GM18511 (cell line): ENCODE measurements around the gene APMAP.

Experiments
- ATAC-seq: cut with Tn5 transposase; IDR thresholded peaks from one replicate; pipeline ENCODE4 v1.9.1; 2021; ENCODE audit warnings: mild to moderate bottlenecking, moderate library complexity; ENCODE audit not compliant: unreplicated experiment

Gene APMAP

GRCh38 chr20:24969186-24970029 lies 23.1 kb downstream of the APMAP start:
- no peak for ATAC-seq

GRCh38 chr20:24968278-24968800 lies 24.2 kb downstream of the APMAP start:
- no peak for ATAC-seq

- ATAC-seq = no peak
Measured at GRCh38 chr20:24966317-24967012, 26.1 kb downstream of the APMAP start.

GRCh38 chr20:24965065-24965919 lies 27.3 kb downstream of the APMAP start:
- no peak for ATAC-seq

GRCh38 chr20:24964506-24964840 lies 28.1 kb downstream of the APMAP start:
- no peak for ATAC-seq

GRCh38 chr20:24963672-24964505 lies 28.7 kb downstream of the APMAP start:
- ATAC-seq = no peak

- no peak for ATAC-seq
Measured at GRCh38 chr20:24962510-24962909, 30.0 kb downstream of the APMAP start.

- ATAC-seq = no peak
Measured at GRCh38 chr20:24962182-24962492, 30.4 kb downstream of the APMAP start.

- no peak for ATAC-seq
Measured at GRCh38 chr20:24961384-24962181, 31.0 kb downstream of the APMAP start.

- no peak for ATAC-seq
Measured at GRCh38 chr20:24960861-24961260, 31.7 kb downstream of the APMAP start.

GRCh38 chr20:24960302-24960801 lies 32.2 kb downstream of the APMAP start:
- ATAC-seq = no peak

- no peak for ATAC-seq
Measured at GRCh38 chr20:24959591-24960301, 32.8 kb downstream of the APMAP start.

GRCh38 chr20:24958506-24959385 lies 33.8 kb downstream of the APMAP start:
- ATAC-seq = no peak

GRCh38 chr20:24957326-24958016 lies 35.1 kb downstream of the APMAP start:
- ATAC-seq = no peak

GRCh38 chr20:24956001-24956841 lies 36.3 kb downstream of the APMAP start:
- no peak for ATAC-seq

- peak; percentile 91 for ATAC-seq
Measured at GRCh38 chr20:24955045-24955444, 37.5 kb downstream of the APMAP start.
